SJCRH30 (cell line): ENCODE measurements around the gene KCNN3. TPM values are rescaled to one million over a fixed set of nuclear protein-coding genes. Genes with fewer than 3 reads are reported as not detected.

Experiments used
- DNase-seq, 2 experiments: peaks; one replicate each; pipeline ENCODE4 v3.0.0-alpha.2; 2015 to 2020
- H3K27ac ChIP-seq: fragments of 250-450 bp; sonication (Bioruptor Pico); 2 replicates; pipeline ENCODE4 v1.5.1; 2020; ENCODE audit warnings: mild to moderate bottlenecking, moderate library complexity
- H3K27me3 ChIP-seq: fragments of 250-450 bp; sonication (Bioruptor Pico); 2 replicates; pipeline ENCODE4 v1.5.1; 2020; ENCODE audit warnings: mild to moderate bottlenecking, moderate library complexity
- H3K36me3 ChIP-seq: fragments of 250-450 bp; sonication (Bioruptor Pico); 2 replicates; pipeline ENCODE4 v1.5.1; 2020; ENCODE audit warnings: mild to moderate bottlenecking, moderate library complexity
- H3K4me1 ChIP-seq: fragments of 250-450 bp; sonication (Bioruptor Pico); 2 replicates; pipeline ENCODE4 v1.5.1; 2020; ENCODE audit warnings: mild to moderate bottlenecking, moderate library complexity
- H3K4me3 ChIP-seq: fragments of 250-450 bp; sonication (Bioruptor Pico); 2 replicates; pipeline ENCODE4 v1.5.1; 2020; ENCODE audit warnings: mild to moderate bottlenecking, moderate library complexity
- H3K9me3 ChIP-seq: fragments of 250-450 bp; sonication (Bioruptor Pico); replicated peaks from 2 replicates; pipeline ENCODE4 v1.5.1; 2020; ENCODE audit warnings: mild to moderate bottlenecking, moderate library complexity
- total RNA-seq: library from RNA; depleted of rRNA; stranded (reverse); fragments of >200 nt; shearing (Covaris generic); gene quantifications from 2 replicates; pipeline ENCODE4 v1.2.3, GENCODE V29; 2014

KCNN3 gene
- total RNA-seq, 1 experiment from 2014 or later = 29.3 TPM

GRCh38 chr1:154797175-154797574 lies 72.9 kb downstream of the KCNN3 start:
- no peaks in the 10 kb centered on the region for H3K27me3 ChIP-seq
- no peak overlapping the region for H3K27ac ChIP-seq

GRCh38 chr1:154796303-154796892 lies 73.7 kb downstream of the KCNN3 start:
- no peaks in the 10 kb centered on the region for H3K9me3 ChIP-seq
- no peak overlapping the region for H3K4me3 ChIP-seq
- no peaks in the 10 kb centered on the region for H3K27me3 ChIP-seq
- H3K27ac ChIP-seq = no peak overlapping the region
- H3K4me1 ChIP-seq = peaks cover 17% of the 10 kb centered on the region
- H3K36me3 ChIP-seq = peaks cover 23% of the 10 kb centered on the region
- DNase-seq = no peak

More at GRCh38 chr1:154797175-154797574, 72.9 kb downstream of the KCNN3 start:
- Histone ChIP-seq H3K4me3 (no peak overlapping the region), H3K9me3 (no peaks in the 10 kb centered on the region), H3K36me3 (peaks cover 23% of the 10 kb centered on the region), H3K4me1 (peaks cover 17% of the 10 kb centered on the region)
- no peak for DNase-seq

GRCh38 chr1:154794608-154795007 lies 75.5 kb downstream of the KCNN3 start:
- Histone ChIP-seq H3K4me3 (no peak overlapping the region), H3K36me3 (peaks cover 16% of the 10 kb centered on the region), H3K27ac (no peak overlapping the region), H3K9me3 (no peaks in the 10 kb centered on the region), H3K4me1 (peaks cover 16% of the 10 kb centered on the region), H3K27me3 (no peaks in the 10 kb centered on the region)
- no peak for DNase-seq

- Histone ChIP-seq H3K4me3 (no peak overlapping the region), H3K27ac (no peak overlapping the region), H3K27me3 (no peaks in the 10 kb centered on the region), H3K36me3 (peaks cover 10% of the 10 kb centered on the region), H3K9me3 (no peaks in the 10 kb centered on the region), H3K4me1 (peaks cover 25% of the 10 kb centered on the region)
- DNase-seq = no peak
Measured at GRCh38 chr1:154793685-154794084, 76.4 kb downstream of the KCNN3 start.

GRCh38 chr1:154792899-154793298 lies 77.2 kb downstream of the KCNN3 start:
- H3K27me3 ChIP-seq = no peaks in the 10 kb centered on the region
- no peak overlapping the region for H3K27ac ChIP-seq
- no peaks in the 10 kb centered on the region for H3K9me3 ChIP-seq
- peaks cover 14% of the 10 kb centered on the region for H3K36me3 ChIP-seq
- peaks cover 33% of the 10 kb centered on the region for H3K4me1 ChIP-seq
- DNase-seq = no peak
- H3K4me3 ChIP-seq = no peak overlapping the region

- H3K27me3 ChIP-seq = no peaks in the 10 kb centered on the region
- peaks cover 14% of the 10 kb centered on the region; the same call in 1 of the 2 replicates for H3K36me3 ChIP-seq
- DNase-seq = peak; percentile 42 to 69
Measured at GRCh38 chr1:154791292-154792166, 78.6 kb downstream of the KCNN3 start.

GRCh38 chr1:154788886-154789285 lies 81.2 kb downstream of the KCNN3 start:
- H3K27me3 ChIP-seq = no peaks in the 10 kb centered on the region
- DNase-seq = no peak
- peaks cover 56% of the 10 kb centered on the region for H3K4me1 ChIP-seq
- no peak overlapping the region for H3K27ac ChIP-seq
- no peak overlapping the region for H3K4me3 ChIP-seq
- H3K36me3 ChIP-seq = peaks cover 8% of the 10 kb centered on the region; the same call in 1 of the 2 replicates
- H3K9me3 ChIP-seq = no peaks in the 10 kb centered on the region

More at GRCh38 chr1:154791292-154792166, 78.6 kb downstream of the KCNN3 start:
- Histone ChIP-seq H3K9me3 (no peaks in the 10 kb centered on the region), H3K4me3 (no peak overlapping the region), H3K27ac (peak overlapping the region; percentile 42), H3K4me1 (peaks cover 40% of the 10 kb centered on the region)

- no peaks in the 10 kb centered on the region for H3K27me3 ChIP-seq
- H3K4me1 ChIP-seq = peaks cover 56% of the 10 kb centered on the region
- H3K9me3 ChIP-seq = no peaks in the 10 kb centered on the region
- no peak overlapping the region for H3K4me3 ChIP-seq
- no peak for DNase-seq
- H3K36me3 ChIP-seq = peaks cover 8% of the 10 kb centered on the region; the same call in 1 of the 2 replicates
- no peak overlapping the region for H3K27ac ChIP-seq
Measured at GRCh38 chr1:154788110-154788870, 81.8 kb downstream of the KCNN3 start.

GRCh38 chr1:154786804-154787570 lies 83.1 kb downstream of the KCNN3 start:
- no peak for DNase-seq
- no peaks in the 10 kb centered on the region for H3K9me3 ChIP-seq
- H3K4me1 ChIP-seq = peaks cover 51% of the 10 kb centered on the region
- H3K27ac ChIP-seq = no peak overlapping the region
- no peaks in the 10 kb centered on the region for H3K27me3 ChIP-seq
- H3K36me3 ChIP-seq = peaks cover 12% of the 10 kb centered on the region; the same call in 1 of the 2 replicates
- no peak overlapping the region for H3K4me3 ChIP-seq

GRCh38 chr1:154784924-154785531 lies 85.1 kb downstream of the KCNN3 start:
- H3K4me3 ChIP-seq = no peak overlapping the region
- peaks cover 25% of the 10 kb centered on the region for H3K36me3 ChIP-seq
- no peak overlapping the region for H3K27ac ChIP-seq
- H3K9me3 ChIP-seq = no peaks in the 10 kb centered on the region
- DNase-seq = peak in 1 of 2 experiments; percentile 43
- H3K27me3 ChIP-seq = no peaks in the 10 kb centered on the region
- H3K4me1 ChIP-seq = peaks cover 42% of the 10 kb centered on the region

GRCh38 chr1:154784416-154784815 lies 85.7 kb downstream of the KCNN3 start:
- H3K9me3 ChIP-seq = no peaks in the 10 kb centered on the region
- no peaks in the 10 kb centered on the region for H3K27me3 ChIP-seq
- no peak overlapping the region for H3K27ac ChIP-seq

GRCh38 chr1:154783976-154784375 lies 86.1 kb downstream of the KCNN3 start:
- peaks cover 34% of the 10 kb centered on the region for H3K4me1 ChIP-seq
- no peak for DNase-seq
- no peaks in the 10 kb centered on the region for H3K27me3 ChIP-seq
- 0 out of 2 replicates have a peak, but pooled peaks cover 2% of the 10 kb centered on the region for H3K9me3 ChIP-seq
- no peak overlapping the region for H3K4me3 ChIP-seq
- peaks cover 30% of the 10 kb centered on the region for H3K36me3 ChIP-seq
- no peak overlapping the region for H3K27ac ChIP-seq

More at GRCh38 chr1:154784416-154784815, 85.7 kb downstream of the KCNN3 start:
- DNase-seq = no peak
- Histone ChIP-seq H3K4me3 (no peak overlapping the region), H3K4me1 (peaks cover 38% of the 10 kb centered on the region), H3K36me3 (peaks cover 30% of the 10 kb centered on the region)

GRCh38 chr1:154780541-154780940 lies 89.5 kb downstream of the KCNN3 start:
- DNase-seq = no peak
- peaks cover 14% of the 10 kb centered on the region for H3K4me1 ChIP-seq
- H3K27me3 ChIP-seq = no peaks in the 10 kb centered on the region
- peaks cover 30% of the 10 kb centered on the region for H3K36me3 ChIP-seq
- no peak overlapping the region for H3K4me3 ChIP-seq
- H3K27ac ChIP-seq = no peak overlapping the region
- 0 out of 2 replicates have a peak, but pooled peaks cover 3% of the 10 kb centered on the region for H3K9me3 ChIP-seq
